ENCODE measurements around the gene LGR4. TPM values are rescaled to one million over a fixed set of nuclear protein-coding genes. Genes with fewer than 3 reads are reported as not detected.
A peak's percentile ranks its signal among the peaks of the same experiment; 100 is the strongest.

The LGR4 gene
- total RNA-seq, 1 experiment from 2014 or later, result 99.2 TPM

- Histone ChIP-seq H3K27ac (ENCODE audit: insufficient read length, low read depth, low read length) (no peak overlapping the region), H2BK120ac (ENCODE audit: low read depth, low read length, poor library complexity, severe bottlenecking) (no peak overlapping the region), H3K79me1 (ENCODE audit: insufficient read depth, low read depth, low read length, poor library complexity, severe bottlenecking) (no peaks in the 10 kb centered on the region), H3K4me2 (ENCODE audit: insufficient read depth, insufficient read length, low read length) (no peak overlapping the region), H3K23ac (ENCODE audit: insufficient read length, low read depth, low read length) (no peak overlapping the region), H2BK12ac (ENCODE audit: insufficient read length, low read depth, low read length) (no peak overlapping the region), H4K5ac (ENCODE audit: insufficient read length, low read depth, low read length) (no peak overlapping the region), H4K91ac (ENCODE audit: insufficient read length, low read depth, low read length) (no peak overlapping the region), H3K9me3 (ENCODE audit: control insufficient read depth, low read depth, low read length) (peaks cover 9% of the 10 kb centered on the region), H3K9ac (ENCODE audit: extremely low read depth, insufficient read length, low read length) (no peak overlapping the region), H4K20me1 (ENCODE audit: control insufficient read depth, insufficient read depth, insufficient read length) (no peaks in the 10 kb centered on the region), H3K27me3 (ENCODE audit: insufficient read depth, low read length) (no peaks in the 10 kb centered on the region), H2AK5ac (ENCODE audit: insufficient read length, low read length) (no peak overlapping the region), H3K23me2 (ENCODE audit: insufficient read length, low read depth, low read length, poor library complexity, severe bottlenecking) (no peaks in the 10 kb centered on the region), H2AFZ (ENCODE audit: low read length) (no peak overlapping the region), H3K4me1 (ENCODE audit: insufficient read depth, low read length) (no peaks in the 10 kb centered on the region), H2BK20ac (ENCODE audit: low read depth, low read length, poor library complexity, severe bottlenecking) (no peak overlapping the region), H3K56ac (ENCODE audit: insufficient read length, low read depth, low read length) (no peak overlapping the region), H2BK15ac (ENCODE audit: low read depth, low read length) (no peak overlapping the region), H3K14ac (ENCODE audit: insufficient read depth, low read length) (no peak overlapping the region), H3K79me2 (ENCODE audit: insufficient read depth, low read length) (no peaks in the 10 kb centered on the region), H4K8ac (replicated peaks; ENCODE audit: insufficient read length, low read depth, low read length) (no peak overlapping the region), H3K18ac (ENCODE audit: insufficient read length, low read depth, low read length) (no peak overlapping the region), H3T11ph (ENCODE audit: low read length) (no peak overlapping the region), H2BK5ac (ENCODE audit: insufficient read length, low read length) (no peak overlapping the region), H3K4ac (ENCODE audit: low read depth, low read length) (no peak overlapping the region)
- Mint-ChIP-seq H3K4me3 (no peak overlapping the region), H3K9me3 (peaks cover 7 to 12% of the 10 kb centered on the region in 2 experiments), H3K27ac (peak overlapping the region in 1 of 3 experiments; percentile 42; a peak in 1 of 7 replicates), H3K4me1 (peaks cover 13 to 17% of the 10 kb centered on the region in 2 experiments), H3K27me3 (ENCODE audit: low read depth) (no peaks in the 10 kb centered on the region; the same call in 1 of the 2 replicates), H3K36me3 (ENCODE audit: insufficient read depth in 1 of 3, low read depth in 3 of 3) (peaks cover 22 to 27% (median 23%) of the 10 kb centered on the region in 3 experiments)
- WGBS (ENCODE audit: extremely low coverage, insufficient read length, low lambda C conversion rate), result no CpG with 5 or more reads among the region's 4 CpGs
- peak; percentile 98 for TF ChIP-seq CTCF (conservative IDR thresholded peaks at IDR 0.05)
- DNase-seq, result no peak
Measured at GRCh38 chr11:27485930-27486773, 13.6 kb upstream of the LGR4 start.

Measured in H9 (cell line).